Activated naive CD4-positive, alpha-beta T cell treated with anti-CD3 and anti-CD28 coated beads for 36 hours (primary cell): ENCODE data around the gene PSG4. TPM values are rescaled to one million over a fixed set of nuclear protein-coding genes. Genes with fewer than 3 reads are reported as not detected.
A peak's percentile ranks its signal among the peaks of the same experiment; 100 is the strongest.
"Not testable (repeated sequence)": the region's sequence is repeated elsewhere in the genome, so short reads cannot be mapped to it uniquely, and the experiment has no call there.

Experiments
- CTCF ChIA-PET: fragments of 350-600 bp; sonication (Branson Sonifier 250); formaldehyde crosslinking; loops from one replicate; lab custom pipeline; 2021; ENCODE audit warnings: antibody characterized with exemption; lab: Charles Lee
- DNase-seq: peaks from one replicate; pipeline ENCODE4 v3.0.0-alpha.2; 2020
- H3K27ac Mint-ChIP-seq: one replicate; pipeline ENCODE4 v1.8.0; 2021; ENCODE audit warnings: mild to moderate bottlenecking, mixed read lengths
- H3K27me3 Mint-ChIP-seq: one replicate; pipeline ENCODE4 v1.8.0; 2021; ENCODE audit warnings: low read depth, mixed read lengths
- H3K36me3 Mint-ChIP-seq: one replicate; pipeline ENCODE4 v1.8.0; 2021; ENCODE audit warnings: low read depth, mixed read lengths
- H3K4me1 Mint-ChIP-seq: one replicate; pipeline ENCODE4 v1.8.0; 2021; ENCODE audit warnings: low read depth, mixed read lengths
- H3K4me3 Mint-ChIP-seq: one replicate; pipeline ENCODE4 v1.8.0; 2021; ENCODE audit warnings: mild to moderate bottlenecking, moderate library complexity, mixed read lengths
- H3K9me3 Mint-ChIP-seq: one replicate; pipeline ENCODE4 v1.8.0; 2021; ENCODE audit warnings: mixed read lengths
- intact Hi-C: fragments of 100-400 bp; cut with micrococcal nuclease; formaldehyde crosslinking; loops from one replicate; pipeline ENCODE4 v1.15.1; 2023
- total RNA-seq, 2 experiments: library from RNA; stranded (reverse); gene quantifications; one replicate each; pipeline ENCODE4 v1.2.3, GENCODE V29; 2021

Gene PSG4
- total RNA-seq, 2 experiments from 2014 or later = not detected

DNA sequence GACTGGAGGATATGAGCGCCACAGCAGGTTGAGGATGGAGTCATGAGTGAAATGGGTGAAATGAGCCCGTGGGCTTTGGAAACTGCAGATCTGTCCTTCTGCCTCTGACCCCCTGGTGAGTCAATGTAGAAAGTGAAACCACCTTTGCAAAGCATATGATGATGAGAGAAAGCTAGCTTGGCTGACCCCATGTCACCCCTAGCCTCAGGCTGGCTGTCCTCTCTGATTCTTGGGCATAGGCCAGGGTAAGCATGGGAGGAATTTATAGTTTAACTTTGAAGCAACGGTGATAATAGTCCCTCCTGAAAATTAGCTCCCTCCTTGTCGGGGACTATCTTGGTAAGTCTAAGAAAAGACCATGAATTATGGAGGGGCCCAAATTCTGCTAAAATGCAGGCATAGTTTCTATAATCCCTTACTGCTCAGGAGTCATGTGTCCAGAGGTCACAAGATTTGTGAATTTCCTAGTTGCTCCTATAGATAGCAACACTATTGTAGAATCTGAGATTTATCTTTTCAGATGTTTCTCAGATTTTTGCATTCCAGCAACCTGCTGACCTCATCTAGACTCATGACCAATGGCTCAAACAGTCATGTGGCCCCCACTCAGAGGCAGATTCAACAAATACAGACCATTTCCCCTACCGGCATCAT is 18.9 kb upstream of the PSG4 start:
- DNase-seq, H3K36me3 Mint-ChIP-seq, H3K27me3 Mint-ChIP-seq, intact Hi-C loops, H3K4me3 Mint-ChIP-seq, H3K27ac Mint-ChIP-seq, H3K4me1 Mint-ChIP-seq: not testable (repeated sequence)
- H3K9me3 Mint-ChIP-seq = peaks cover 35% of the 10 kb centered on the region
- CTCF ChIA-PET = interaction anchor here (0.9 kb wide), 1 partner anchor 16 kb away, joined by 3 read pairs; no protein-coding TSS in a partner anchor

DNA sequence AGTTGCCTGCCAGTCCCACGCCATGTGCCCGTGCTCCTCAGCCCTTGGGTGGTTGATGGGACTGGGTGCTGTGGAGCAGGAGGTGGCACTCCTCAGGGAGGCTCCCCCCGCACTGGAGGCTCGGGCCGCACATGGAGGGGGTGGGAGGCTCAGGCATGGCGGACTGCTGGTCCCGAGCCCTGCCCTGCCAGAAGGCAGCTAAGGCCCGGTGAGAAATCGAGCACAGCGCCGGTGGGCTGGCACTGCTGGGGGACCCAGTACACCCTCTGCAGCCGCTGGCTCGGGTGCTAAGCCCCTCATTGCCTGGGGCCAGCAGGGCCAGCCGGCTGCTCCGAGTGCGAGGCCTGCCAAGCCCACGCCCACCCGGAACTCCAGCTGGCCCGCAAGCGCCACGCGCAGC is 16.5 kb upstream of the PSG4 start:
- H3K36me3 Mint-ChIP-seq, CTCF ChIA-PET, H3K27ac Mint-ChIP-seq, H3K4me3 Mint-ChIP-seq, H3K27me3 Mint-ChIP-seq, DNase-seq, intact Hi-C loops, H3K4me1 Mint-ChIP-seq: not testable (repeated sequence)
- H3K9me3 Mint-ChIP-seq = peaks cover 14% of the 10 kb centered on the region

DNA sequence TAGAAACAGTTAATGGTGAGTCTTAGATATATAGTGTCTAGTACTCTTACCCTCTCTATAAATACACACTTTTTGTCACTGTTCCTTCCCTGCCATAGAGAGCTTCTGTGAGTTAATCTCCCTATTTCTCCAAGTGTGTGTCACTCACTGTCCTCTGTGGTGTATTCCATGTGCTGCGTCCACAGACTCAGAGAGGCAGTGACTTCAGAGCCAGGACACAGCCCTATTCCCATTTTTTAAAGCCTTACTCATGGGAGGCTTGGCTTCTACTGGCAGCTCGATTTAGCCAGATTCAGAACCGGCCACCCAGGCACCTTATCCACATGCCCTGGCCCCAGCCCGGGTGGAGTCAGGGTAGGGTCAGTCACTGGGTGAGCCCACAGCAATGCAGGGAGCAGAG is 13.7 kb upstream of the PSG4 start:
- H3K4me1 Mint-ChIP-seq, H3K4me3 Mint-ChIP-seq, H3K36me3 Mint-ChIP-seq, intact Hi-C loops, H3K9me3 Mint-ChIP-seq, DNase-seq, H3K27ac Mint-ChIP-seq: not testable (repeated sequence)
- CTCF ChIA-PET = interaction anchor here (0.6 kb wide), 1 partner anchor 72 kb away, joined by 3 read pairs; no protein-coding TSS in a partner anchor
- peaks cover 11% of the 10 kb centered on the region for H3K27me3 Mint-ChIP-seq

DNA sequence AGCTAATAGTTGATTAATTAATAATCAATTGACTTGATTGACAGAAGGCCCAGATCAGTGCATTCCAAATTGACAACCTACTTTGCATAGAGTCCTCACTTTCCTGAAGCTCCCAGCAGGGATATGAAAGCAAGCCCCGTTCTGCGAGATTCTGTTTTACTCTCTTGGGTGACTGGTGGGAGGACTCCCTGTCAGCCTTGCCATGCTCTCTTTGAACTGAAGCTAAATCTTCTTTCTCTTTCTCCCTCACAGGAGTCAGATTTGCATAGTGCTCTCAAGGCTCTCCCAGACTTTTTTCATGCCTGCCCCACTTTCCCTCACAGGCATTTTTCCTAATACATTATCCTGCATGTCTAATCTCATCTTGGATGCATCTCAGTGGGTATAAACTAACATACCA is 10.4 kb upstream of the PSG4 start:
- peaks cover 15% of the 10 kb centered on the region for H3K27me3 Mint-ChIP-seq
- H3K4me3 Mint-ChIP-seq, intact Hi-C loops, H3K9me3 Mint-ChIP-seq, H3K4me1 Mint-ChIP-seq, DNase-seq, CTCF ChIA-PET, H3K36me3 Mint-ChIP-seq, H3K27ac Mint-ChIP-seq: not testable (repeated sequence)

DNA sequence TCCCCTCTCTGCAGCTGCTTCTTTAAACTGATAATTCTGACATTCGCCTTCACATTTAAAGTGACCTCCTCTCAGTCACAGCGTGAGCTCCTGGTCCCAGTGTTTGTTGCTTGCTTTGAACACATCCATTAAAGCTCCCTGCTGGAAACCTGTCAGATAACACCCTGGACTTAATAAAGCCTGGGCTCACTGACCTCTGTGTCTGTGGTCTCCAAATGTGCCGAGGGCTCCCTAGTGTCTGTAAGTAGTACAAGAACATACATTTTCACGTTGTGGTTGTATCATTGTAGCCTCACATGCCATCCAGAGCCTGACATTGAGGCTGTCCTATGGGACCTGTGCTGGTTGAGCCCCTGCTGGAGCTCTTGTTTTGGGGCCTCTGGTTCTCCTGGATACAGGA is 2.6 kb upstream of the PSG4 start:
- Mint-ChIP-seq H3K4me3 (no peak overlapping the region), H3K4me1 (no peaks in the 10 kb centered on the region), H3K27ac (no peak overlapping the region), H3K27me3 (peaks cover 12% of the 10 kb centered on the region), H3K36me3 (no peaks in the 10 kb centered on the region), H3K9me3 (no peaks in the 10 kb centered on the region)
- DNase-seq = no peak
- intact Hi-C loops = loop anchor here (10.0 kb wide), 1 partner anchor 217 kb away; no protein-coding TSS in a partner anchor
- CTCF ChIA-PET = interaction anchor here (0.7 to 1.6 kb wide), 2 partner anchors 16 to 311 kb away, joined by 3 read pairs; no protein-coding TSS in a partner anchor

DNA sequence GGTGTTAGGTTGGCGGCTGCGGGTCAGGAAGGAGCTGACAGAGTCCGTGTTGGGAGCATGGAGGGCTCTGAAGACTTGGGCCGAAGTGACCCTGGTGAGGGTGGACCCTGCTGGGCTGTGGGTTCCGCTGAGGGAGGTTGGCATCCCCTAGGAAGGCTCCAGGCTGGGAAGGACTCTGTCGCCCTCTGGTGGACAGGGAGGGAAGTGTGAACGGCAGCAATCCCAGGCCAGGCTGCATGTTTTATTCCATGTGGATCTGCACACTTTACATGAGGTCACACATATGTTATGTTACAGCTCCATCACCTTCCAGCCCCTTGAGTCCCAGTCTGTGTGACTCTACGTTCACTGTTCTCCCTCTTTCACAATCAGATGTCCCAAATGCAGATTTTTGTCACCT is 1.7 kb upstream of the PSG4 start:
- H3K4me3 Mint-ChIP-seq, DNase-seq, H3K9me3 Mint-ChIP-seq, H3K36me3 Mint-ChIP-seq, H3K27ac Mint-ChIP-seq, H3K4me1 Mint-ChIP-seq: not testable (repeated sequence)
- intact Hi-C loops = loop anchor here (10.0 kb wide), 1 partner anchor 218 kb away; no protein-coding TSS in a partner anchor
- CTCF ChIA-PET = interaction anchor here (0.7 to 1.6 kb wide), 2 partner anchors 312 to 334 kb away, joined by 3 read pairs; no protein-coding TSS in a partner anchor
- peaks cover 12% of the 10 kb centered on the region for H3K27me3 Mint-ChIP-seq

DNA sequence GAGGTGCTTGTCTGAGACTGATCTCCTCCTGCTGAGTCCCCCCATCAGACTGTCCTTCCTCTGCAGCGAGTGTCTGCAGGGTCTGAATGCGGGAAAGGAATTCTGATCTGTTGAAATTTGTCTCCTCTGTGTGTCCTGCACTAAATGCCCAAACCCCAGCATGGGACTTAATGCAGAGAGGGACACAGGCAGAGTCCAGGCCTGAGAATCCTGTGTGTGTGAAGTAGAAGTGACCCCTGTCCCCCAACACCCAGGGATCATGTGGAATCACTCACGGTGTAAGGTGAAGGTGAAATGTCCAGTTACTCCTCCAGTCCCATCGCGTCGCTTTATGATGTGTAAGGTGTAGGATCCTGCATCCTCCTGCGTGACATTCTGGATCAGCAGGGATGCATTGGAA is 1.8 kb downstream of the PSG4 start:
- H3K36me3 Mint-ChIP-seq, DNase-seq, H3K4me3 Mint-ChIP-seq, H3K9me3 Mint-ChIP-seq, H3K27ac Mint-ChIP-seq, CTCF ChIA-PET, H3K27me3 Mint-ChIP-seq, H3K4me1 Mint-ChIP-seq: not testable (repeated sequence)
- intact Hi-C loops = loop anchor here (10.0 kb wide), 1 partner anchor 221 kb away; no protein-coding TSS in a partner anchor

DNA sequence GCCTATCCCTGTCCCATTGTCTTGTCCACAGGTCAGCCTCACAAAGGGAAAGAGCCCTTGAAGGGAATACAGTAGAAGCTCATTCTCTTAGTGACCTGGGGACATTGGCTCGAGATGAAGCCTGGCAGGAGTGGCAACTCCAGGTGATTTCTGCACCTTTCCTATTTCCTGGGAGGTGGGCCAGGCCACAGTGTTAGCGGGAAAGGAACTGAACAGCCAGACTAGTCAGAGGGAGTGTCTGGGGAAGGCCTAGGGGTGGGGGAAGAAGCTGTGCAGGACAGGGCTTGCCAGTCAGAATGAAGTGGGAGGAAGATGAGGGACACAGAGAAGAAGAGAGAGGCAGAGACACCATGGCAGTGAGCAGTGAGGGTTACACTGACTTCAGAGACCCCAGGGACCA is 3.5 kb downstream of the PSG4 start:
- CTCF ChIA-PET, H3K27ac Mint-ChIP-seq, H3K4me3 Mint-ChIP-seq, H3K9me3 Mint-ChIP-seq, H3K36me3 Mint-ChIP-seq, H3K27me3 Mint-ChIP-seq, H3K4me1 Mint-ChIP-seq, DNase-seq: not testable (repeated sequence)
- intact Hi-C loops = loop anchor here (10.0 kb wide), 1 partner anchor 223 kb away; no protein-coding TSS in a partner anchor

DNA sequence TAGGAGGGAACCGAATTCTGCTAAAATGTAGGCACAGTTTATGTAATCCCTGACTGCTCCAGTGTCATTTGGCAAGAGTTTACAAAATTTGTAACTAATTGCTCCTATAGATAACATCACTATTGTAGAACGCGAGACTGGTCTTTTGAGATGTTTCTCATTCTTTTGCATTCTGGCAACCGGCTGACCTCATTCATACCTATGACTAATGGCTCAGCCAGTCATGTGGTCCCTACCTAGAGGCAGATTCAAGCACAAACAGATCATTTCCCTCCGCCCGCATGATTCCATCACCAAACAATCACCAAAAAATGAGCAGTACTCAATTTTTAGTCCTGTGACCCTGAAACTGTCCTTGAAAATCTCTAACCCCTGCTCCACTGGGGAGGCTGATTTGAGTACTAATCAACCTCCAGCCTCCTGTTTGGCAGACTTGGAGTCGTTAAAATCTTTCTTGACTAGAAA is 4.1 kb downstream of the PSG4 start:
- intact Hi-C loops = loop anchor here (10.0 kb wide), 1 partner anchor 223 kb away; no protein-coding TSS in a partner anchor

DNA sequence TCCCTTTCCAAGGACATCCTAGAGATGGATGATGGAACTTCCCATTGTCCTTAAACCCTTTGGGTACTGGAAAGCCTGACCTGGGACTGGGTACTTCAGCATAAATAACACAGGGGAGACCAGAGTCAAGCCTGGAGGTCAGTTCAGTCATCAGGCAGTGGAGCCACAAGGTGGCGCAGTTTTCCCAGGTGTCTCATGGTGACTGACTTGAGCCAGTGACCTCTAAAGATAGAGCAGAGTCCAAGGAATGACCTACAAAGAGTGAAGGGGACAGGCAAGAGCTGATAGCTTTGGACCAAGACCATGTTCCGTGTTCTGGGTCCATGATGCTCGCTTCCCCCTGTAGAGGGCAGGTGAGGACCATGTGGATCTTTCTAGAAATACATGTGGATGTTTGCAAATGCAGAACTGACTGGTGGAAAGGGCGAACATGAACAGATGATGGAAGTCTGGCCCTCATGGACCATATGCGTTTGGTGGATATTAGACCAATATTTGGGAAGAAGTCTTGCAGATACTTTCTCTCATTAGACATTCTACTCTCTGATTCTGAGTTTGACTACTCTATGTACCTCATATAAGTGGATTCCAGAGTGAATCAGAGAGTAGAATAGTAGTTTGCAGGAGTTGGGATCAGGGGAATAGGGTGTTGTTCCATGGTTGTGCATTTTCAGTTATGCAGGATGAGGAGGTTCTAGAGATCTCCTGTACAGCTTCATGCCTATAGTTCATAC is 6.6 kb downstream of the PSG4 start:
- H3K9me3 Mint-ChIP-seq, H3K27me3 Mint-ChIP-seq, H3K36me3 Mint-ChIP-seq, H3K4me1 Mint-ChIP-seq, intact Hi-C loops, H3K27ac Mint-ChIP-seq, H3K4me3 Mint-ChIP-seq: not testable (repeated sequence)
- CTCF ChIA-PET = interaction anchor here (1.5 kb wide), 1 partner anchor 11 kb away, joined by 3 read pairs; no protein-coding TSS in a partner anchor
- peak; percentile 29 for DNase-seq

More for the DNA sequence above, 4.1 kb downstream of the PSG4 start:
- CTCF ChIA-PET, H3K27ac Mint-ChIP-seq, H3K27me3 Mint-ChIP-seq, H3K36me3 Mint-ChIP-seq, H3K4me1 Mint-ChIP-seq, H3K9me3 Mint-ChIP-seq, DNase-seq, H3K4me3 Mint-ChIP-seq: not testable (repeated sequence)

DNA sequence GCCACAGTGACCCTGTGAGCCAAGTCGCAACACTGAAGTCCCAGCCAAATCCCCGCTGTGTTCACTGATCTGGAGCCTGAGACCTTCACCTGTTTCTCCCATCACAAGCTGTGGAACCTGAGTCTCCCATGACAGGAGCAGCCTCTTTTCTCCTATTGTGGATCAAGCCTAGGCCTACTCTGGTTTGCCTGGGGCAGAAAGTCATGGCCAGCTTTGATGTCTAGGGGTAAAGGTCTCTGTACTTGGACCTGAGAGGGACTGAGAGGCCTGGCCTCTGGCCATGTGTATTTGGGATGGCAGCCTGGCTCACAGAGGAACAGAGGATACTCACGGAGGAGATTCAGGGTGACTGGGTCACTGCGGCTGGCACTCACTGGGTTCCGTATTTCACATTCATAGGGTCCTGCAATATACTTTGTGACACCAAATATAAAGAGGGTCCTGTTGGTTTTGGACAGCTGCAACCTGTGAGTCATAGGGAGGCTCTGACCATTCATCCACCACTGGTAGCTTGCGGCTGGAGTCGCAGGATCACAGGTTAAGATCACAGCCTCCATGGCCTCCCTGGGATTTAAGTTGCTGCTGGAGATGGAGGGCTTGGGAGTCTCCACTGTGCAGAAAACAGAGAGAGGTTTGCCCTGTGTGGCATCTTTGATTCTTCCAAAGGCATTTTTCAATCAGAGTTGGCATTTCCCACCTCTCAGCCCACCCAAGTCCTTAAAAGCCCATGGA is 7.6 kb downstream of the PSG4 start:
- DNase-seq, H3K4me3 Mint-ChIP-seq, intact Hi-C loops, H3K36me3 Mint-ChIP-seq, H3K27ac Mint-ChIP-seq, CTCF ChIA-PET, H3K27me3 Mint-ChIP-seq, H3K9me3 Mint-ChIP-seq, H3K4me1 Mint-ChIP-seq: not testable (repeated sequence)

DNA sequence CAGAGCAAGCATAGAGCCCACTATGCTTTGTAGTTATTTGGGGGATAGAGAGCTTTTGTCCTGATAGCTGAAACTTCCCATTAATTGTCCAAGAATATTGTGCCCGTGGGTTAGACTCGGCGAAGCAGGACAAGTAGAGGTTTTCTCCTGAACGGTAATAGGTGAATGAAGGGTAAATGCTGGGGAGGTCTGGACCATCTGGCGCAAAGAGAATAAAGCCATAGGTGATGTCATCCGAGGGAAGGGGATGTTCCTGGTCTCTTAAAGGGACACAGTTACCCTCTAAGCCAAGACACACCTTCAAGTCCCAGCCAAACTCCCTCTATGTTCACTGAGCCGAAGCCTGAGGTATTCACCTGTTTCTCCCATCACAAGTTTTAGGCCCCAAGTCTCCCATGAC is 11.0 kb downstream of the PSG4 start:
- H3K27ac Mint-ChIP-seq, DNase-seq, H3K9me3 Mint-ChIP-seq, H3K36me3 Mint-ChIP-seq, H3K4me1 Mint-ChIP-seq, H3K4me3 Mint-ChIP-seq, CTCF ChIA-PET, intact Hi-C loops: not testable (repeated sequence)
- H3K27me3 Mint-ChIP-seq = peaks cover 13% of the 10 kb centered on the region
